NCI-H146 treated with DMSO at 0.1 percent for 48 hours (cell line): ENCODE measurements around the gene MYO1E.

ENCODE experiments used
- DNase-seq: peaks from one replicate; lab custom pipeline; 2025; ENCODE audit not compliant: unreplicated experiment; lab: John Stamatoyannopoulos, UW

Gene MYO1E

DNA sequence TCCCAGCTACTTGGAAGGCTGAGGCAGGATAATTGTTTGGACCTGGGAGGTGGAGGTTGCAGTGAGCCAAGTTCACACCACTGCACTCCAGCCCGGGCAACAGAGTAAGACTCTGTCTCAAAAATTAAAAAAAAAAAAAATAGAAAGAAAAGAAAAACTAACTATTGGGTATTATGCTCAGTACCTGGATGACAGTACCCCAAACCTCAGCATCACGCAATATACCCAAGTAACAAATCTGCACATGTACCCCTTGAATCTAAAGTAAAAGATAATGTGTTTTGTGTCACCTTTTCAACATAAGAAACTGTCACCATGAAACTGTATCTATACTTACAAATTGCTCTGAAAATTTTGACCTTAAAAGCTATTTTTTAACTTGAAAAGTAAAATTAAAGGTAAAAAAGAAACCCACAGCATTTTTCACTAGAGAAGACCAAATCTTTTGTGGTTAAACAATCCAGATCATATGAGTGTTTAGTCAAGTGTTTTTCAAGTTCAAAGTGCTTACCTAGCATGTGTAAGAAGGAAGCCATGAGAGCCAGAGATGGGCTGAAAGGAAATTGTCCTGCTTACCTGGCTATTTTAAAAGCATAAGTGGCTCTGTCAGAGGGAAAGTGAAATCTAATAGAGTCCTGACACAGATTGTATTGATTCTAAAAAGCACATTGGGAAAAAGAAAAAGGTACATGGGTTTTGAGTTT is 50.5 kb downstream of the MYO1E start:
- no peak for DNase-seq

DNA sequence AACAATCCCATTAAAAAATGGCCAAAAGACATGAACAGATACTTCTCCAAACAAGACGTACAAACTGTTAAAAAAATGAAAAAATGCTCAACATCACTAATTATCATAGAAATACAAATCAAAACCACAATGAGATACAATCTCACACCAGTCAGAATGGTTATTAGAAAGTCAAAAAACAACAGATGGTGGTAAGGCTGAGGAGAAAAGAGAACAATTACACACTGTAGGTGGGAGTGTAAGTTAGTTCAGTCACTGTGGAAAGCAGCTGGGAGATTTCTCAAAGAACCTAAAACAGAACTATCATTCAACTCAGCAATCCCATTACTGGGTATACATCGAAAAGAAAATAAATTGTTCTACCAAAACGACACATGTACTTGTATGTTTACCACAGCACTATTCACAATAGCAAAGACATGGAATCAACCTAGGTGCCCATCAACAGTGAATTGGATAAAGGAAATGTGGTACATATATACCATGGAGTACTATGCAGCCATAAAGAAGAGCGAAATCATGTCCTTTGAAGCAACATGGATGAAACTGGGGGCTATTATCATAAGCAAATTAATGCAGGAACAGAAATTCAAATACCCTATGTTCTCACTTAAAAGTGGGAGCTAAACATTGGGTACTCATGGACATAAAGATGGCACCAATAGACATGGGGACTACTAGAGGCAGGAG is 51.5 kb downstream of the MYO1E start:
- DNase-seq = no peak

DNA sequence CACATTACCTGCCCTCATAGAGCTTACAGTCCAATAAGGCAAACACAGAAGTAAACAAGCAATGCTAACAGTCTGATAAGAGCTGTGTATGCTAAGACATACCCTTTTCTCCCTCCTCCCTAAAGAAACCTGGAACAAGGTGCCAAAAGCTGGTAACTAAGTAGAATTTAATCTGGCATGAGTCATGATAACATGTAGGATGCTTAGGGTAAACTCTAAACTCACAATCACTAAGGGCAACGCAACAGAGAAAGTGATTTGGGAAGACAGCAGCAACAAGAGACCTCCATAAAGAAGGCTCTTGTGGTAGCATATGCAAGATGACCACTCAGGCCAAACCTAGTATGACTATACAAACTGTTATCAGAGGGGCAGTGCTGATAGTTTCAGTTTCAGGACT is 55.5 kb downstream of the MYO1E start:
- DNase-seq = no peak

DNA sequence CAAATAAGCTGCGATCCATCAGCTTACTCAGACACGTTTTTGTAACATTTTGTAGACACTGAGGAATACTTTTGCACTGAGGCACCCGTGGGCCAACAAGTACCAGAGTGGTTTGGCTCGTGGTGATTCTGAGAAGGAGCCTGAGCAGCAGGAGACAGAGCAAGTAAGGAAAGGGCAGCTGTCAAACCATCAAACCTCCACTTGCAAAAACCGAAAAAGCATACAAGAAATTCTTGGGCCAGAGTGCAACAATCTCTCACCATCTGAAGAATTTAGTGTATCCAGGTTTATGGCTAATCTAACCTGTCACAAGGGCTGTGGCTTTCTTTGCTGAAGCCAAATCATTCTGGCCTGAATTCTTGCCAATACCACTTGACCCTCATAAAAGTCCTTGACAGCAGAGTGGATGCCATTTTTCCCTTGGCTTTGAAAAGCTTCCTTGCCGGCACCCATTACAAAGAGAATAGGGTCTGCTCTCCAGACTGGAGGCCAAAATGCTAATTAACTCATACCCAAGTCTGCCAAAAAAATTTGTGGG is 56.7 kb downstream of the MYO1E start:
- DNase-seq = no peak

DNA sequence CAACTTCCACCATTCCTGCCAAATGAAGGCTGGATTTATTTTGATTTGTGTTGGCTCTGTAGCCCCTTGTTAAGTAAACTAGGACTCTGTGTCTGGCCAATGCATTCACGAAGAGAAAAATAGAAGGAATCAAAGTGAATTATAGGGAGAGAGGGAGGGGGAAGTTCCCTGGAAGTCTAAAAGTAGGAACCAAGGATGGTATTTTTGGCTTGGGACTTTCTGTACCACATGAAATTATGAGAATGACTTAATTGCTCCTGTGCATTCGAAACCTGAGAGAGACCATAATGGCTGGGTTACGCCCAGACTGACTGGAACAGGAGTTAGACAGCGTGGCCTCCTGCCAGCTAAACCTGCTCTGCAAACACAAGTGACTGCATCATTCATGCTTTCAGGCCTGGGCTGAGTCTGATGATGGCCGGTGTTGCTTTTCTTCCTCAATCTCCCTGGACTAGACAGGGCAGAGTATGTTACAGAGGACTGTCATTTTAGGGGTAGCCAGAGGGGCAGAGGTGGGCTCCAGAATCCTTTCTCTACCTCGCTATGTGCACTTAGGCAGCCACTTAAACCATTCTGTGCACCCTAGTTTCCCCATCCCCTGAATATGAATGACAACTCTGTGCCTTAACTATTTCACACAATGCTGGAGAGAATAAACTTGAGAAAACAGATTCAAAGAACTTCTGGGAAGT is 58.9 kb downstream of the MYO1E start:
- peak; percentile 34 for DNase-seq

DNA sequence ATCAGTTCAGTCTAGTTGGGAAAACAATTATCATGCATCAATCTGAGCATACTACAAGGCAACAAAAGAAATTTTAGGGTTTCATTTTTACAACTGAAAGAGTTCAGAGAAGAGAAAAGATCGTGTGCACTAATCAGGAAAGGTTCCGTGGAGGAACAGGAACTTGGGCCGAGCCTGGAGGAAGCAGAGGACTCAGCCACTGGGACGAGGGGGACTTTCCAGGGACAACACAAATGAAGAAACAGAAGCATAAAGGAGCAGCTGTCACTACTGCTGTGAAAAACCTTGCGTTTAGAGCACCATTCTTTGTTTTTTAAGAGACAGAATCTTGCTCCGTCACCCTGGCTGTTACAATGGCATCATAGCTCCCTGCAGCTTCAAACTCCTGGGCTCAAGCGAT is 60.5 kb downstream of the MYO1E start:
- no peak for DNase-seq

DNA sequence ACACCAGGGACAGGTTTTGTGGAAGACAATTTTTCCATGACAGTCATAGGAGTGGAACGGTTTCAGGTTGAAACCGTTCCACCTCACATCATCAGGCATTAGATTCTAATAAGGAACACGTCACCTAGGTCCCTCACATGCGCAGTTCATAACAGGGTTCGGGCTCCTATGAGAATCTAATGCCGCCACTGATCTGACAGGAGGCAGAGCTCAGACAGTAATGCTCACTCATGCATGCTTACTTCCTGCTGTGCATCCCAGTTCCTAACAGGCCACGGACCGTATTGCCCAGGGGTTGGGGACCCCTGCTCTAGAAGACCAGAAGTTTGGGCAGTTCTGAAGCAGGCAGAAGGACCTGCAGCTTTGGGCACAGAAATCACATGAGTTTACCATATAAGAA is 61.5 kb downstream of the MYO1E start:
- no peak for DNase-seq

DNA sequence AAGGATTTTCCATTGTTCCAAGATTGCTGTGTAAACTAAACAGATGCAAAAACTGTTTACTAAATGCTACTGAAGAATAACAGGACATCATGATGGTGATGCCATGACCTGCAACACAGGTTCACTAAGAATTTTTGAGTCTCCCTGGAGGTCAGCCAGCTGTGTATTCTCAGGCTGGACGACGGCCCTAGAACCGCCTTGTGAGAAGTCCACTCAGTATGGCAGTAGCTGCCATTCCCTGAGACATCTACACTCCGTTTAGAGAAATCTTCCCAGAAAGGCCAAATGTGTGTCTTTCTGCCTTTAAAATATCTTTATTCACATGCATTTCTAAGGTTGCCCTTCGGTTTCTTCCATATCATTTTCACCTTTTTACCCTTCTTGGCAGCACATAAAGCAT is 63.3 kb downstream of the MYO1E start:
- no peak for DNase-seq

DNA sequence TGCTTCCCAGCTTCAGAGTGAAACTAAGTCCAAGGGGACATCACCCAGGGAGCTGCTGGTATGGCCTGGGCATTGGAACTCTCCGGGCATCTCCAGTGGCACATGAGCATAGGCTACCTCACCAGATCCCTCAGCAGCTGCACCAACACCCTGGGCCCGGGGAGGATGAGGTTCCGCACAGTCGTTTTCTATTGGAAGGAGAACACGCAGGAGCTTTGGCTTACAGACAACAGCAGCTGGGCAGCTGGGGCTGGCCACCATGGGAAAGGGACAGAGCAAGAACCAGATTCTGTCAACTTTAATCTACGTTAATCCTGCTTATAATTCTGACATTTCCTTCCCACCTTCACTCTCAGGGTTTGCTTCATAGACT is 65.5 kb downstream of the MYO1E start:
- DNase-seq = no peak

DNA sequence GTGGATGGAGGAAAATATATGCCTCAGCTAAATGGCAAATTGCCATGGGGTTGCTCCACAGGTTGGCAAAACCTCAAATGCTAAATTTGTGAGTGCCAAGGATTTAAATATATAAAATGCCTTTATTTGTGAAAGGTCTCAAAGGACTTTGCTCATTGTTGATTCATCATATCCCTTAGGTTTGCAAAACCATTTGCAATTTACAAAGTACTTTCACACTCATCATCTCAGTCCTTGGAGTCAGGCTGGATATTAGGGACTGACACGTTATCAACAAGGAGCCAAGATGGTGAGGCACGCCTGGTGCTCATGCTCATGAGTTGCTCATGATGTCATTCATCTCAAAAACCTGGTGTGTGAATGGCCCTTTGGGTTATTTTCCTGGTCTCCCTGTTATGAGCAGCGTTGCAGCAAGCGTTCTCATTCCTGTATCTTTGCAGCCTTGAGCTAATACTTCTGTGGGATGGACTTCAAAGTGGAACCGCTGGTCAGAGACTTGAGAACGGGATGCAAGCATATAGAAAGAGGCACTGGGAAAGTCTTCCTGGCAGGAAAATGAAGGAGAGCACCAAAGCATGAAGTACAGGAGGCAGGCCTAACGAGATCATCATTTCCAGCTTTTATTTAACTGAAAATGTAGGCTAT is 66.0 kb downstream of the MYO1E start:
- no peak for DNase-seq

DNA sequence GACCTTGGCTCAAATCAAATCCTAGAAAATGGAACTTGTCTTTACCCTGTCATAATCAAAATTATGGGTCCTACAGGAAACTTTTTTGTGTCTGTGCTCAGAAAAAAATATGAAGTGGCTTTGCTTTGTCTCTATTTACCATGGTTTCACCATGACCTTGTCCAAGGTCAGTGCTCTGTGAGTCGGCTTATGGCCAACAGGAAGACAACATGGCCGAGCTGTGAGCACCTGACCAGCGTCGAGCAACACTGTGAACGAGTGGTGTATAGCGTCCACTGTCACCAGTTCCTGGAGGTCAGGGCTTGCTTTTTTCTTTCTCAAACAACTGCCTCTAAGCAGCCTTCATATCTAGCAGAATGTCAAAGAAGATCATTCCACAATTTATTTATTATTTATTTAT is 67.9 kb downstream of the MYO1E start:
- no peak for DNase-seq

DNA sequence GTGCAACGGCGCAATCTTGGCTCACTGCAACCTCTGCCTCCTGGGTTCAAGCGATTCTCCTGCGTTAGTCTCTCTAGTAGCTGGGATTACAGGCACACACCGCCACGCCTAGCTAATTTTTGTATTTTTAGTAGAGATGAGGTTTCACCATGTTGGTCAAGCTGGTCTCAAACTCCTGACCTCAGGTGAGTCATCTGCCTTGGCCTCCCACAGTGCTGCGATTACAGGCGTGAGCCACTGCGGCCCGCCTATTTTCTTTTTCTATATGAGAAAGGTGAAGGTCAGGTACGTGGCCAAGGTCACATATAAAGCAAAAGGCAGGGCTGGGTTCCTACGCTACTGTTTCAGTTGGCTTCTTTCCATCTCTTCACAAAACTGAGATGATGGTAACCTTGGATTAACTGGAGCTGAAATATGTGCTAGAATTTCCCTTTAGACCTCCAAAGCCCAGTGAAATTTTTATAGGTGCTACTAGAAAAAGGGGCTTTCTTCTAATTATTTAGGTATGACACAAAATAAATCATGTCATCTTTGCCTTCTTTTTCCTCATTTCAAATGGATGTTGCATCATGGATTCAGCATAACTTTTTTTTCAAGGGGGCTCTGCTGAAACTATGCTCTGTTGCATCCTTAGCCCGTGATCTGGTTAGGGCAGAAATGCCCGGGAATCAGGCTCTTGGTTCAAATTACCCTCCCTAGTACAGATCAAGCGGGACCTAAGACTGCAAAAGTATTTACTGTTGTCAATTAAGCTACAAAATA is 68.5 kb downstream of the MYO1E start:
- no peak for DNase-seq

DNA sequence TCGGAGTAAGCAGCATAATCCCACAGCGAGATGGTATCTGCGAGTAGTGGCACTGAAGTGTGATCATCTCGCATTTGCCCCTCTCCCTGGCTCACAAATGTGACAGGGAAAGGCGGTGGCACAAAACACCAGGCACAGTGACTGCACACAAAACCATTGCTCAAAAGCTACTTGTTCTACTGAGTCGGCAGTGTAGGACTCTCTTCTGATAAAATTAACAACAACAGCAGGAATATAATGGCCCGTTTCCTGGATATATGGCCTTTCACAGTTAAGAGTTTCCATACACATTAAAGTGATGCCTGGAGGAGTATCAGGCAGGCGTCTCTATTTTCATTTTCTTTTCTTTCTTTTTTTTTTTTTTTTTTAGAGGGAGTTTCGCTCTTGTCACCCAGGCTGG is 69.0 kb downstream of the MYO1E start:
- DNase-seq = no peak

DNA sequence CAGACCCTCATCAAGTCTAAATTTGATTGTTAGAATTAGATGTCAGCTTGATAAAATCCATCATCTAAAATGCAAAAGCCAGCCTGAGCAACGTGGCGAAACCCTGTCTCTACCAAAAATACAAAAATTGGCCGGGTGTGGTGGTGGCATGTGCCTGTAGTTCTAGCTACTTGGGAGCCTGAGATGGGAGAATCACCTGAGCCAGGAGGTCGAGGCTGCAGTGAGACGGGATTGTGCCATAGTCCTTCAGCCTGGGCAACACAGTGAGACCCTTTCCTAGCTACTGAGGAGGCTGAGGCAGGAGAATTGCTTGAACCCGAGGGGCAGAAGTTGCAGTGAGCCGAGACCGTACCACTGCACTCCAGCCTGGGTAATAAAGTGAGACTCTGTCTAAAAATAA is 69.5 kb downstream of the MYO1E start:
- DNase-seq = no peak

DNA sequence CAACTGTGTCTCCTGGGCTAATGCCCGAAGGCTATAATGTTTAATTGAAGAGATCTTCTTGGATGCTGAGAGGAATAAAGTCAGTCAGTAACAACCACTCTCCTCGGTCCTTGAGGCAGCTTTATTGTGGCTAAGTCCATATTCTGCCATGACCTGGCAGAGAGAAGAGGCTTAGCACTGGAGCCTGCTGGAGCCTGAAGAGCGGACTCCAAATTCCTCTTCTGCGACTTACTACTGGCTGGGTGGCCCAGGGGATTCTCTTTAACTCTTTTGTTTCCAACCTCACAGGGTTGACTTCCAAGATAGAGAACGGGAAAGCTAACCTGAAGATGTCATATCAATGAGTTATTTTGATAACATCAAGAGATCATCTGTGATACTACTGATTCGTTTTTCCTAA is 71.1 kb downstream of the MYO1E start:
- DNase-seq = no peak

DNA sequence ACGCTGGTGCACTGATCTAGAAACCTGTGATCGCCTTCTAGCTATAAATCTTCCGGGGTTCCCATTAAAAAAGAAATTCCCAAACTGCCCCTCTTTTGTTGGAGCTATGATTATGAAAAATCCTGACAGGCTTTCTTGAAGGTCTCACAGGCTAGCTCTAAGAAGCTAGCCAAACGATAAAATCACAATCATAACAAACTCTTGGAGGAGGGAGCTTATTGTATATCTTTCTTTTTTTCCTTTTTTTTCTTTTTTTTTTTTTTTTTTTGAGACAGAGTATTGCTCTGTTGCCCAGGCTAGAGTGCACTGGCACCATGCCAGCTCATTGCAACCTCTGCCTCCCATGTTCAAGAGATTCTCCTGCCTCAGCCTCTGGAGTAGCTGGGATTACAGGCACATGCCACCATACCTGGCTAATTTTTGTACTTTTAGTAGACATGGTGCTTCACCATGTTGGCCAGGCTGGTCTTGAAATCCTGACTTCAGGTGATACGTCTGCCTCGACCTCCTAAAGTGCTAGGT is 72.0 kb downstream of the MYO1E start:
- no peak for DNase-seq

DNA sequence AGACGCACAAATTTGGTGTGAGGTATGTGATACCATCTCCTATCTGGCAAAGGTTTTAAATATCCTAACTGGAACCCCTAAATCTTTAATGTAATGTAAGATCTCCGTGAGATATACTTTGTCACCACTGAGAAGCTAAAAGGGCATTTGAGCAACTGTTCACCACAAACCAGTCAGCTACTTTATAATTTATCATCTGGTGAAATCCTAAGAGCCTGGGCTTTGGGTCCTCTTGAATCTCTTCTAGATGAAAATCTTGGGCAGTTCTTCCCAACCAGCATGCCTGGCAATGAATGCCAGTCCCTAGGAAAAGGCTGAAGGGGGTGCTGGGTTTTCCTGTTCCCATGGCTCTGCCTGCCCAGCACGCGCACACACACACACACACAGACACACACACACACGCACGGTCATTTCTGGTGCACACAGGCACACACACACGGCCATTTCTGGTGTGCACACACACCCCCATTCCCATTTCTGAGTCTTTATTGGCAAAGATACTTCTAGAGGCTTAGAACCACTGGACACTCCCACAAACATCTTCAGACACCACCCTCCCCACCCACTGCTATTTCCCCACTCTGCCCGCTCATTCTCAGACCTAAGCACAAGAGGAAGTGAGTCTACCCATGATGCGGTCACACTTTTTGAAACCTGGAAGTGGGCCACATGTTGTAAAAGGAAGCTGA is 72.6 kb downstream of the MYO1E start:
- DNase-seq = no peak

DNA sequence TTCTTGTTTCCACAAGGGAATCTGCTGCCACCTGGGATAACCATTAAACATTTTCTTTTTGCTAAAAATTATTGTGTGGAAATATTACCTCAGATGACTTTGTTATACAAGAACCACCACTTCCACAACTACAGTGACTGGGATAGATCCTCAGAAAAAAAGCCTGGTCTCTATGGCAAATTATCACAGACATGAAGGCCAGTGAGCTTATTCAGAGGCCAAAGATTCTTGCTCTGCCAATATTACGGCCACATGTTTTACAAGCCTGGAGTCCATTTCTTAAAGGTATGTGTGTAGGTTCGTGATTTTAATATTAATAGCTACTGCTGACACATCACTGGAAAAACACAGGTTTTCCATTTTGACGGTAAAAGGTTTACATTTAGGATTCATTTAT is 73.8 kb downstream of the MYO1E start:
- no peak for DNase-seq

DNA sequence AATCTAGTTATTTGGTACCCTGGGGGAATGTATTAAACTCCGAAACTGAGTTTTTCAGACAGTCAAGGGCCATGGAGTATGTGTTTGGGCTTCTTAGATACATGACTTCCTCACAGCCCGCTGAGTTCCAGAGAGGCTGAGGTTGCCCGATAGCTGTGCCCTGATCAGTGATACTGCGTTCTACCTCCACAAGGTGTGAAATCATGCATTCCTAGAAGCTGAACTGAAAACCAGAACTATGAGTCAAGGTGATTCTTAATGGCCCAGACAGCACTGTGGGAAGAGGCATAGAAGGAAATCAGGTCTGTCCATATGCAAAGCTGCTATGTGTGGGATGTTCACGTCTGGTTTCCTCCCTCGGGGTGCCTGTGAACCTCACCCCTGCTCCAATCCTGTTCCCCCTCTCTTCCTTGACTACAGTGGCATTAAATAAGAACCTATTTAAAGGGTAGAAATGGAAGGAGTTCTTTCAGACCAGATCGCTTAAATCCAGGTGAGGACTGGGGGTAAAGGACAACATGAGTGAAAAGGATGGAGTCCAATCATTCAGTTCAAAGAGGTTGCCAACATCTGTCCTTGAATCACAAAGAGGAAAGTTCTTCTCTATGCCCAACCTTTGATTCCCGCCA is 74.3 kb downstream of the MYO1E start:
- no peak for DNase-seq

DNA sequence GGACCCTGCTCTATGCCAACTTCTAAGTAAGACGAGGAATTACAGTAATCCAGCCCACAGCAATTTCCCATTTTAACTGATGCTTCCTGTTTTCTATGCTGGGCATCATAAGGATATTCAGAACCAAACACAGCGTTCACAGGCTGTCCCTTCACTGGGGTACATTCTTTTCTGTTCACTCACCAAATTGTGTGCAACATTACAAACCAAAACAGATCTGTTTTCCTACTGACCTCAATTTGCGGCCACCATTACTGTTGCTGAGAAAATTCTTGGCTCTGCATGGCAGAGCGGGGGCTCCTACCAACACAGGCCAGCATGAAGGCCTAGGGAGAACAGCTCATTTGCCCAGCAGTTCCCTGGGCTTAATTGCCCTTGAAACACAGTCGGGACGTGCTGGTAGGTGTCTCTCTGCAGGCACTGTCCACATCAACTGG is 76.5 kb downstream of the MYO1E start:
- no peak for DNase-seq
